ENCODE results near the gene DMXL2.

DMXL2 gene

GRCh38 chr15:51547656-51548055, 74.9 kb downstream of the DMXL2 start:
- ATAC-seq: no peak
- TF ChIP-seq CSDC2 (CRISPR knock-in tag; IDR thresholded peaks at IDR 0.05): no peak
- no peak for TF ChIP-seq ISL1 (CRISPR knock-in tag; IDR thresholded peaks at IDR 0.05)
- TF ChIP-seq ZFP30 (CRISPR knock-in tag; IDR thresholded peaks at IDR 0.05): no peak
- TF ChIP-seq TSHZ2 (CRISPR knock-in tag; IDR thresholded peaks at IDR 0.05): no peak
- no peak for TF ChIP-seq RARB (CRISPR knock-in tag; IDR thresholded peaks at IDR 0.05)
- TF ChIP-seq ZNF565 (CRISPR knock-in tag; conservative IDR thresholded peaks at IDR 0.05; ENCODE audit: low read depth): no peak
- no peak for TF ChIP-seq ZNF70 (CRISPR knock-in tag; IDR thresholded peaks at IDR 0.05)
- TF ChIP-seq TOX (CRISPR knock-in tag; IDR thresholded peaks at IDR 0.05; ENCODE audit: borderline replicate concordance): no peak
- no peak for TF ChIP-seq PATZ1 (CRISPR knock-in tag; IDR thresholded peaks at IDR 0.05; ENCODE audit: borderline replicate concordance)
- TF ChIP-seq CREB5 (CRISPR knock-in tag; IDR thresholded peaks at IDR 0.05; ENCODE audit: low read depth): no peak
- no peak for TF ChIP-seq OSR1 (CRISPR knock-in tag; IDR thresholded peaks at IDR 0.05)
- TF ChIP-seq ZC3H10 (CRISPR knock-in tag; IDR thresholded peaks at IDR 0.05): no peak

GRCh38 chr15:51536965-51537574, 85.5 kb downstream of the DMXL2 start:
- TF ChIP-seq TSHZ2 (CRISPR knock-in tag; IDR thresholded peaks at IDR 0.05): no peak
- no peak for TF ChIP-seq PPARA (CRISPR knock-in tag; IDR thresholded peaks at IDR 0.05; ENCODE audit: borderline replicate concordance)
- TF ChIP-seq RARB (CRISPR knock-in tag; IDR thresholded peaks at IDR 0.05): no peak
- TF ChIP-seq CSDC2 (CRISPR knock-in tag; IDR thresholded peaks at IDR 0.05): no peak
- ATAC-seq: peak; percentile 58; the same call in 2 of the 3 replicates

- TF ChIP-seq PPARA (CRISPR knock-in tag; IDR thresholded peaks at IDR 0.05; ENCODE audit: borderline replicate concordance) (no peak), ESRRG (CRISPR knock-in tag; IDR thresholded peaks at IDR 0.05) (no peak), TOX (CRISPR knock-in tag; IDR thresholded peaks at IDR 0.05; ENCODE audit: borderline replicate concordance) (no peak), PATZ1 (CRISPR knock-in tag; IDR thresholded peaks at IDR 0.05; ENCODE audit: borderline replicate concordance) (no peak), ISL1 (CRISPR knock-in tag; IDR thresholded peaks at IDR 0.05) (no peak), CSRNP3 (CRISPR knock-in tag; IDR thresholded peaks at IDR 0.05) (no peak), ZNF8 (CRISPR knock-in tag; IDR thresholded peaks at IDR 0.05) (no peak)
- ATAC-seq: no peak
These were observed 88.7 kb downstream of the DMXL2 start for GRCh38 chr15:51533672-51534398.

Data from SK-N-SH treated with all-trans-retinoic acid at 6 μM for 48 hours (cell line).